ENCODE results near the gene TSKS.

The TSKS gene

GRCh38 chr19:49761249-49761624, 1.9 kb downstream of the TSKS start:
- no peaks in the 10 kb centered on the region for H3K9me2 ChIP-seq (replicated peaks; ENCODE audit: insufficient read depth, low read length)
- no peak for DNase-seq
- no peaks in the 10 kb centered on the region for H3K79me2 ChIP-seq (ENCODE audit: low read length)
- TF ChIP-seq CTCF (IDR thresholded peaks at IDR 0.05; ENCODE audit: low read length) (no peak), EZH2phosphoT487 (IDR thresholded peaks at IDR 0.05; ENCODE audit: low read length) (no peak), EZH2 (optimal IDR thresholded peaks at IDR 0.05; ENCODE audit: low read depth, low read length) (no peak)
- H4K20me1 ChIP-seq (ENCODE audit: insufficient read depth, low read length): no peaks in the 10 kb centered on the region
- H3K9me3 ChIP-seq (replicated peaks; ENCODE audit: insufficient read depth, low read length): no peaks in the 10 kb centered on the region
- no peak overlapping the region for H3K4me2 ChIP-seq (ENCODE audit: low read depth, low read length)
- no peak overlapping the region for H3K4me3 ChIP-seq (ENCODE audit: low read length)
- H3K27ac ChIP-seq (ENCODE audit: low read length): no peak overlapping the region
- no peak overlapping the region for H3K9ac ChIP-seq (ENCODE audit: low read length)
- peaks cover 17% of the 10 kb centered on the region for H3K27me3 ChIP-seq (replicated peaks; ENCODE audit: insufficient read depth, low read length)
- H3K4me1 ChIP-seq (ENCODE audit: low read length): peaks cover 5% of the 10 kb centered on the region
- H3F3A ChIP-seq (ENCODE audit: insufficient read depth, low read length): 0 out of 2 replicates have a peak, but pooled peaks cover 5% of the 10 kb centered on the region
- no peaks in the 10 kb centered on the region for H3K36me3 ChIP-seq (replicated peaks; ENCODE audit: insufficient read depth, low read length)
- no peak overlapping the region for H2AFZ ChIP-seq (ENCODE audit: low read length)

- H3F3A ChIP-seq (ENCODE audit: insufficient read depth, low read length): no peaks in the 10 kb centered on the region
- no peaks in the 10 kb centered on the region for H3K4me1 ChIP-seq (ENCODE audit: low read length)
- no peaks in the 10 kb centered on the region for H3K9me3 ChIP-seq (replicated peaks; ENCODE audit: insufficient read depth, low read length)
- DNase-seq: no peak
- H3K9me2 ChIP-seq (replicated peaks; ENCODE audit: insufficient read depth, low read length): no peaks in the 10 kb centered on the region
- H4K20me1 ChIP-seq (ENCODE audit: insufficient read depth, low read length): no peaks in the 10 kb centered on the region
- no peak overlapping the region for H3K27ac ChIP-seq (ENCODE audit: low read length)
- no peaks in the 10 kb centered on the region for H3K79me2 ChIP-seq (ENCODE audit: low read length)
- H3K27me3 ChIP-seq (replicated peaks; ENCODE audit: insufficient read depth, low read length): peaks cover 21% of the 10 kb centered on the region
- no peaks in the 10 kb centered on the region for H3K36me3 ChIP-seq (replicated peaks; ENCODE audit: insufficient read depth, low read length)
- H2AFZ ChIP-seq (ENCODE audit: low read length): no peak overlapping the region
- TF ChIP-seq EZH2 (optimal IDR thresholded peaks at IDR 0.05; ENCODE audit: low read depth, low read length) (no peak), CTCF (IDR thresholded peaks at IDR 0.05; ENCODE audit: low read length) (no peak), EZH2phosphoT487 (IDR thresholded peaks at IDR 0.05; ENCODE audit: low read length) (no peak)
- no peak overlapping the region for H3K4me3 ChIP-seq (ENCODE audit: low read length)
- H3K4me2 ChIP-seq (ENCODE audit: low read depth, low read length): no peak overlapping the region
- H3K9ac ChIP-seq (ENCODE audit: low read length): no peak overlapping the region
Measured at GRCh38 chr19:49758292-49758691, 4.8 kb downstream of the TSKS start.

- no peak for DNase-seq
- no peaks in the 10 kb centered on the region for H4K20me1 ChIP-seq (ENCODE audit: insufficient read depth, low read length)
- H3F3A ChIP-seq (ENCODE audit: insufficient read depth, low read length): no peaks in the 10 kb centered on the region
- no peak overlapping the region for H2AFZ ChIP-seq (ENCODE audit: low read length)
- no peak overlapping the region for H3K4me2 ChIP-seq (ENCODE audit: low read depth, low read length)
- no peaks in the 10 kb centered on the region for H3K4me1 ChIP-seq (ENCODE audit: low read length)
- no peak overlapping the region for H3K27ac ChIP-seq (ENCODE audit: low read length)
- no peak overlapping the region for H3K4me3 ChIP-seq (ENCODE audit: low read length)
- H3K79me2 ChIP-seq (ENCODE audit: low read length): no peaks in the 10 kb centered on the region
- H3K27me3 ChIP-seq (replicated peaks; ENCODE audit: insufficient read depth, low read length): peaks cover 28% of the 10 kb centered on the region
- H3K36me3 ChIP-seq (replicated peaks; ENCODE audit: insufficient read depth, low read length): no peaks in the 10 kb centered on the region
- H3K9me3 ChIP-seq (replicated peaks; ENCODE audit: insufficient read depth, low read length): no peaks in the 10 kb centered on the region
- no peak for TF ChIP-seq EZH2phosphoT487 (IDR thresholded peaks at IDR 0.05; ENCODE audit: low read length)
- no peak for TF ChIP-seq EZH2 (optimal IDR thresholded peaks at IDR 0.05; ENCODE audit: low read depth, low read length)
- TF ChIP-seq CTCF (IDR thresholded peaks at IDR 0.05; ENCODE audit: low read length): no peak
- no peak overlapping the region for H3K9ac ChIP-seq (ENCODE audit: low read length)
- H3K9me2 ChIP-seq (replicated peaks; ENCODE audit: insufficient read depth, low read length): no peaks in the 10 kb centered on the region
Measured at GRCh38 chr19:49755956-49756355, 7.2 kb downstream of the TSKS start.
